H1 (cell line): ENCODE results near the gene XPNPEP1. TPM values are rescaled to one million over a fixed set of nuclear protein-coding genes. Genes with fewer than 3 reads are reported as not detected.

ENCODE experiments used
- CTCF ChIA-PET: fragments of 300-600 bp; sonication (Branson Sonifier 250); formaldehyde crosslinking; loops from one replicate; lab custom pipeline; 2021; ENCODE audit not compliant: partially characterized antibody; lab: Charles Lee
- POLR2A ChIA-PET: fragments of 300-600 bp; sonication (Branson Sonifier 250); formaldehyde crosslinking; loops from one replicate; lab custom pipeline; 2021; ENCODE audit warnings: inconsistent platforms; ENCODE audit not compliant: partially characterized antibody; lab: Charles Lee
- DNase-seq, 2 experiments: peaks; one replicate each; pipeline versions ENCODE4 v3.0.0 to v3.0.0-alpha.2; 2010 to 2022; ENCODE audit warnings: low spot score in 2 of 2, low read depth in 1 of 2, mixed read lengths in 1 of 2
- FAIRE-seq: peaks from 2 replicates; lab custom pipeline; 2011; peaks lifted over from hg19 to GRCh38; lab: Jason Lieb, UNC
- H2AFZ ChIP-seq: 2 replicates; pipeline ENCODE4 v1.8.1; 2012; ENCODE audit warnings: low read length, inconsistent platforms
- H2AK5ac ChIP-seq: 2 replicates; pipeline ENCODE4 v1.6.1; 2013; ENCODE audit warnings: low read depth, low read length
- H2BK120ac ChIP-seq: replicated peaks from 2 replicates; pipeline ENCODE3; 2013; ENCODE audit warnings: low read depth, low read length, inconsistent platforms
- H2BK12ac ChIP-seq: 2 replicates; pipeline ENCODE4 v1.6.1; 2013; ENCODE audit warnings: low read depth, low read length
- H2BK15ac ChIP-seq: 2 replicates; pipeline ENCODE4 v1.6.1; 2013; ENCODE audit warnings: low read length
- H2BK20ac ChIP-seq: 2 replicates; pipeline ENCODE4 v1.6.1; 2013; ENCODE audit warnings: low read length
- H2BK5ac ChIP-seq: 2 replicates; pipeline ENCODE4 v1.6.1; 2013; ENCODE audit warnings: low read depth, low read length
- H3K14ac ChIP-seq: 2 replicates; pipeline ENCODE4 v1.6.1; 2013; ENCODE audit warnings: inconsistent platforms; ENCODE audit not compliant: insufficient read length
- H3K18ac ChIP-seq: 2 replicates; pipeline ENCODE4 v1.6.1; 2013; ENCODE audit warnings: low read length; ENCODE audit errors: extremely low read depth
- H3K23ac ChIP-seq: 2 replicates; pipeline ENCODE4 v1.6.1; 2013; ENCODE audit warnings: inconsistent platforms; ENCODE audit not compliant: insufficient read length
- H3K23me2 ChIP-seq: 2 replicates; pipeline ENCODE4 v1.6.1; 2013; ENCODE audit warnings: low read depth, low read length
- H3K27ac ChIP-seq: 2 replicates; pipeline ENCODE4 v1.6.1; 2011; ENCODE audit warnings: low read depth, low read length, inconsistent platforms
- H3K27me3 ChIP-seq, 4 experiments: replicated peaks in 1 of 4; 1 replicate in 1 of 4; 2 replicates in 3 of 4; pipeline versions ENCODE4 v1.6.1 to v1.8.1; 2011 to 2013; ENCODE audit warnings: low read length in 3 of 4, mild to moderate bottlenecking in 3 of 4, inconsistent platforms in 2 of 4, mixed read lengths in 2 of 4, moderate library complexity in 1 of 4; ENCODE audit not compliant: control insufficient read depth in 3 of 4, insufficient read depth in 3 of 4; ENCODE audit errors: extremely low read depth in 1 of 4
- H3K36me3 ChIP-seq, 4 experiments: 2 replicates each; pipeline versions ENCODE4 v1.6.1 to v1.8.1; 2011 to 2013; ENCODE audit warnings: mild to moderate bottlenecking in 4 of 4, low read length in 3 of 4, moderate library complexity in 2 of 4, control low read depth in 1 of 4, inconsistent platforms in 1 of 4; ENCODE audit not compliant: insufficient read depth in 4 of 4, control insufficient read depth in 2 of 4
- H3K4ac ChIP-seq: replicated peaks from 2 replicates; pipeline ENCODE3; 2013; ENCODE audit warnings: low read length, low read depth, mixed read lengths, inconsistent platforms; ENCODE audit not compliant: insufficient read length
- H3K4me1 ChIP-seq, 4 experiments: replicated peaks in 1 of 4; 1 replicate in 1 of 4; 2 replicates in 3 of 4; pipeline versions ENCODE4 v1.6.1 to v1.8.1; 2011 to 2013; ENCODE audit warnings: low read length in 3 of 4, inconsistent platforms in 2 of 4, mixed read lengths in 1 of 4; ENCODE audit not compliant: insufficient read depth in 4 of 4, control insufficient read depth in 3 of 4
- H3K4me2 ChIP-seq, 2 experiments: 2 replicates each; pipeline versions ENCODE4 v1.6.1 to v1.8.1; 2011 to 2013; ENCODE audit warnings: low read depth in 2 of 2, low read length in 2 of 2, control low read depth in 1 of 2, inconsistent platforms in 1 of 2, mild to moderate bottlenecking in 1 of 2; ENCODE audit not compliant: insufficient read depth in 1 of 2
- H3K4me3 ChIP-seq, 4 experiments: fragments of 200-600, 300-600 bp in 1 of 4; sonication (generic), shearing (Covaris generic), sonication (Bioruptor Twin) in 1 of 4; 2 replicates each; pipeline versions ENCODE4 v1.5.1 to v1.8.1; 2011 to 2016; ENCODE audit warnings: low read length in 4 of 4, low read depth in 3 of 4, control low read depth in 2 of 4, inconsistent platforms in 2 of 4, mild to moderate bottlenecking in 2 of 4, mixed read lengths in 1 of 4, moderate library complexity in 1 of 4; ENCODE audit not compliant: insufficient read depth in 2 of 4; ENCODE audit errors: extremely low read depth in 1 of 4
- H3K56ac ChIP-seq: replicated peaks from 2 replicates; pipeline ENCODE3; 2013; ENCODE audit warnings: low read depth, mild to moderate bottlenecking, mixed read lengths, low read length, inconsistent platforms; ENCODE audit not compliant: insufficient read length
- H3K79me1 ChIP-seq: 2 replicates; pipeline ENCODE4 v1.6.1; 2013; ENCODE audit warnings: low read depth, low read length, control low read depth
- H3K79me2 ChIP-seq, 2 experiments: 2 replicates each; pipeline versions ENCODE4 v1.6.1 to v1.8.1; 2012 to 2013; ENCODE audit warnings: low read length in 2 of 2, mild to moderate bottlenecking in 2 of 2, inconsistent platforms in 1 of 2; ENCODE audit not compliant: insufficient read depth in 2 of 2, control insufficient read depth in 1 of 2
- H3K9ac ChIP-seq, 4 experiments: replicated peaks in 1 of 4; 1 replicate in 1 of 4; 2 replicates in 3 of 4; pipeline versions ENCODE4 v1.6.1 to v1.8.1; 2011 to 2013; ENCODE audit warnings: low read depth in 3 of 4, low read length in 3 of 4, control low read depth in 2 of 4, mild to moderate bottlenecking in 2 of 4, moderate library complexity in 2 of 4, inconsistent platforms in 1 of 4; ENCODE audit errors: extremely low read depth in 1 of 4
- H3K9me3 ChIP-seq, 2 experiments: 2 replicates each; pipeline versions ENCODE4 v1.6.1 to v1.8.1; 2012 to 2013; ENCODE audit warnings: mild to moderate bottlenecking in 2 of 2, moderate library complexity in 2 of 2, control low read depth in 1 of 2, inconsistent platforms in 1 of 2, low read depth in 1 of 2, low read length in 1 of 2, mixed read lengths in 1 of 2; ENCODE audit not compliant: insufficient read depth in 2 of 2
- H4K20me1 ChIP-seq, 2 experiments: replicated peaks in 1 of 2; 2 replicates each; pipeline versions ENCODE3 to v1.8.1; 2011 to 2013; ENCODE audit warnings: inconsistent platforms in 2 of 2, low read length in 2 of 2, mild to moderate bottlenecking in 1 of 2; ENCODE audit not compliant: insufficient read depth in 2 of 2, control insufficient read depth in 1 of 2
- H4K5ac ChIP-seq: 2 replicates; pipeline ENCODE4 v1.6.1; 2013; ENCODE audit warnings: low read length, low read depth, mixed read lengths, inconsistent platforms; ENCODE audit not compliant: insufficient read length
- H4K8ac ChIP-seq: 2 replicates; pipeline ENCODE4 v1.8.0; 2013; ENCODE audit warnings: mild to moderate bottlenecking, moderate library complexity, low read length, inconsistent platforms; ENCODE audit not compliant: insufficient read depth; ENCODE audit errors: extremely low read depth
- H4K91ac ChIP-seq: replicated peaks from 2 replicates; pipeline ENCODE3; 2013; ENCODE audit warnings: low read length, mixed read lengths, inconsistent platforms; ENCODE audit not compliant: insufficient read length
- TAF1 ChIP-seq: IDR thresholded peaks from 2 replicates; pipeline ENCODE4 v1.6.1; 2011; ENCODE audit warnings: mild to moderate bottlenecking, low read depth, low read length
- WGBS, 2 experiments: shearing (Covaris generic) in 1 of 2; methylation state at CpG; one replicate each; pipeline versions ENCODE4 v1.1.6 to v1.1.7; 2013 to 2015; ENCODE audit warnings: low lambda C conversion rate in 2 of 2, mixed read lengths in 2 of 2, inconsistent platforms in 1 of 2, low coverage in 1 of 2, missing lambda C conversion rate in 1 of 2; ENCODE audit not compliant: insufficient replicate concordance in 2 of 2, insufficient coverage in 1 of 2, insufficient read length in 1 of 2; ENCODE audit errors: extremely low coverage in 1 of 2, missing lambda C conversion rate in 1 of 2; 5-methylcytosine and 5-hydroxymethylcytosine counted together
- polyA plus RNA-seq, 7 experiments: library from polyadenylated mRNA; depleted of rRNA in 3 of 7; stranded (reverse) in 5 of 7; unstranded in 2 of 7; fragments of >200 nt in 5 of 7; fragments of 200-250 nt in 2 of 7; gene quantifications; 1 replicate in 5 of 7; 2 replicates in 1 of 7; 4 replicates in 1 of 7; pipeline versions ENCODE4 v1.2.1 to v1.2.3, GENCODE V29; 2011 to 2013; ENCODE audit warnings: missing spikeins in 2 of 7, mixed read lengths in 2 of 7
- total RNA-seq: library from RNA; stranded (reverse); fragmentation: NEBNext Ultra II Directional; extraction: Animal tissue kit (Norgen Biotek cat#: 25700); gene quantifications from 2 replicates; pipeline ENCODE4 v1.2.1, GENCODE V29; 2021

Gene XPNPEP1
- total and polyA plus RNA-seq, 2 of the 8 experiments (the other 6 are each of a cell fraction or from before 2014, with no cell fraction given), result 61.1 to 201 TPM

GRCh38 chr10:109895095-109895818 lies 28.1 kb downstream of the XPNPEP1 start:
- Histone ChIP-seq H3K4me2 (no peak overlapping the region), H2BK120ac (no peak overlapping the region), H3K9ac (no peak overlapping the region), H3K18ac (no peak overlapping the region), H3K56ac (no peak overlapping the region), H3K27me3 (no peaks in the 10 kb centered on the region), H3K27ac (no peak overlapping the region), H2BK12ac (no peak overlapping the region; the same call in 1 of the 2 replicates), H3K9me3 (no peaks in the 10 kb centered on the region), H3K23me2 (no peaks in the 10 kb centered on the region; the same call in 1 of the 2 replicates), H2BK15ac (no peak overlapping the region), H4K5ac (no peak overlapping the region), H4K20me1 (peaks cover 0 to 2% of the 10 kb centered on the region in 2 experiments), H3K79me1 (peaks cover 2% of the 10 kb centered on the region; the same call in 1 of the 2 replicates), H3K4me1 (peaks cover 0 to 8% (median 2%) of the 10 kb centered on the region in 4 experiments; a peak in 5 of 7 replicates), H2BK5ac (no peak overlapping the region), H3K4me3 (no peak overlapping the region), H2AFZ (no peak overlapping the region), H2BK20ac (no peak overlapping the region), H4K91ac (no peak overlapping the region), H2AK5ac (no peak overlapping the region), H3K14ac (no peak overlapping the region), H4K8ac (no peak overlapping the region), H3K23ac (no peak overlapping the region), H3K36me3 (peaks cover 0 to 8% (median 3%) of the 10 kb centered on the region in 4 experiments; a peak in 4 of 8 replicates), H3K79me2 (peaks cover 0 to 10% of the 10 kb centered on the region in 2 experiments; a peak in 1 of 4 replicates), H3K4ac (no peak overlapping the region)
- ChIA-PET POLR2A (no interaction called here), CTCF (interaction anchor here (0.6 to 3.5 kb wide), 10 partner anchors 8 to 807 kb away, joined by 3 to 21 read pairs (median 3); no protein-coding TSS in a partner anchor)
- TF ChIP-seq TAF1, result no peak
- DNase-seq (no peak), FAIRE-seq (no peak)
- 97% methylated on average over 7 of the region's 7 CpGs; no CpG with 5 or more reads in 1 of the 2 experiments for WGBS, 2 experiments
